ENCODE results near the gene LTB4R.
A peak's percentile ranks its signal among the peaks of the same experiment; 100 is the strongest.

LTB4R gene

DNA sequence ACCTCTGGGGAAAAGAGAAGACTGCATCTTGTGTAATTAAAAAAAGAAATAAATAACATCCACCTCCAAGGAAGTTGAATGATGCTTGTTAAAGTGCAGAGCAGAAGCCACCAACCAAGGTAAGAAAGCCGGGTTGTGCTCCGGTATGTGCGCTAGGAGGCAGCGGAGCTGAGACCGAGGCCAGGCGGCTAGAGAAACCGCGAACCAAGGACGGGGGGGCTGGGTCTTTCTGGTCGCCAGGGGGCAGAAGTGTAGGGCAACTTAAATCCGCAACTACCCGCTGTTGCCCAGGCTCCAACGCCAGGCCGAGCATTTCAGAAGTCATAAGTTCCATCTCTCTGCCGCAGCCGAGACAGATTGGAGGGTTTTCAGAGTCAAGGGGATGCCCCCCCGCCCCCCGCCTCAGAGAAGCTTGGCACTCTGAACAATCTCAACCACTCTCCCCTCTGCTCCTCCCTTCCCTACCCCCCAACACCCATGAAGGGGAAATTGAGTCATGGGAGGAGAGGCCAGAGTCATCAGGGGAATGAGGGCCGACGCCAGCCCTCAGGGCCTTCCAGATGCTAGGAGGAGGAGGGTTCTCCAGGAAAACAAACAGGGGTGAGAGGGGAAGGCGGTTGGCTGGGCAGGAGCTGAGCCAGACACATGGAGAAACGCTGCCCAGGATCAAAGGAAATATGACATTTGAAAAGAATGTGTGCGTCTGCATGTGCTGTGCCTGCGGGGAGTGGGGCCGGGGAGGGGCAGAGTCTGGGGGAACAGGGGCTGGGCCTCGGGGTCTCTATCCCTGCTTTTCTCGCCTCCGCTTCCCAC lies 54.5 kb downstream of the LTB4R start:
- Mint-ChIP-seq H3K9me3 (no peaks in the 10 kb centered on the region), H3K36me3 (ENCODE audit: low read depth) (no peaks in the 10 kb centered on the region), H3K4me1 (ENCODE audit: low read depth) (peaks cover 18% of the 10 kb centered on the region), H3K27me3 (ENCODE audit: low read depth) (peaks cover 63% of the 10 kb centered on the region), H3K4me3 (peak overlapping the region; percentile 46), H3K27ac (no peak overlapping the region)
- DNase-seq (ENCODE audit: low spot score) = peak; percentile 29

DNA sequence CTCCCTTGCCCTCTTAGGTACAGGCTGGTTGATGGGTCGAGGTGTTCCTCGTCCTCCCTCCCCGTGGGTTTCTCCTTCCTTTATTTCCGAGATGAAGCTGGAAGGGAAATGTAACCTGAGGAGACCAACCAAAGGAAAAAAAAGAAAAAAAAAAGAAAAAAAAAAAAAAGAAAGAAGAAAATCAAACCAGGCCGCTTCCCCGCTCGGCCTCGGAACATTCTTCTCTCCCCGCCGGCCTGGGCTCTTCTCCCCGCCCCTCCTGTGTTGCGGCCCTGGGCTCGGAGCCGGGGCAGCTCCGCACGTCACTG lies 55.1 kb downstream of the LTB4R start:
- Mint-ChIP-seq H3K9me3 (no peaks in the 10 kb centered on the region), H3K27ac (no peak overlapping the region), H3K4me1 (ENCODE audit: low read depth) (peaks cover 18% of the 10 kb centered on the region), H3K36me3 (ENCODE audit: low read depth) (no peaks in the 10 kb centered on the region), H3K27me3 (ENCODE audit: low read depth) (peaks cover 65% of the 10 kb centered on the region), H3K4me3 (no peak overlapping the region)
- DNase-seq (ENCODE audit: low spot score) = no peak

DNA sequence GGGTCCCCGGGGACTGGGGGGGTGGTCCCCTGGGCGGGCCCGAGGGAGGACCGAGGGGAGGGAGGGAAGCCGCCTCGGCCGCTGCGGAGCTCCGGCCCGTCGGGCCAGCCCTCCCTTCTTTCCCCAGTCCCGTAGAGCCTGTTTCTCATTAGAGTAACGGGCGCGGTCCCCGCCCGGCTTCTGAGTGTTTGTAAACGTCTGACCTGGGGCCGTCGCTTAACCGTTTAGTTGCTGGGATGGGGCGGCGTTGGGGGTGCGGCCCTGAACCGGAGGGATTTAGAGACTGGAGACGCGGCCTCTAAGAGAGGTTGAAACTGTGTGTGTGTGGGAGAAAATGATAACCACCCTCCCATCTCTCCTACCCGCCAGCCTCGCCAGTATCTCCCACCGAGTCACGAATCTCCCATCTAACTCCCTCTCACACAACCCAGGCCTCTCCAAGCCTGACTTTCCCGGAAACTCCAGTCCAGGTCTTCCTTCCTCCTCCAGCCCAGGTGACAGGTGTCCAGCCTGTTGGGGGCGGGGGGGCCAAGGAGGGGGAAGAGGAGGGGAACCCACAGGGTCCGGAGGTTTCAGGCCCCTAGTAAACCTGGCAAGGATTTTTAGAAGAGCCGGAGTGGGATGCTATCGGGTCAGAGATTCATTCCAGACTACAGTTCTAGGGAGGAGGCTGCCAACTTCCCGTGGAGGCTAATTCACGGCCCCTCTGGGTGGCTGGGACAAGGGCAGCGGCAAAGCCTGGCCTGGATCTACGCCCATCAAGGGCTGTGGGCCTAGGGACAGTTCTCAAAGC lies 55.6 kb downstream of the LTB4R start:
- Mint-ChIP-seq H3K27ac (no peak overlapping the region), H3K4me3 (peak overlapping the region; percentile 27)

More for the DNA sequence above, 55.6 kb downstream of the LTB4R start:
- H3K36me3 Mint-ChIP-seq (ENCODE audit: low read depth) = no peaks in the 10 kb centered on the region
- no peak for DNase-seq (ENCODE audit: low spot score)
- no peaks in the 10 kb centered on the region for H3K9me3 Mint-ChIP-seq
- H3K27me3 Mint-ChIP-seq (ENCODE audit: low read depth) = peaks cover 62% of the 10 kb centered on the region
- H3K4me1 Mint-ChIP-seq (ENCODE audit: low read depth) = peaks cover 18% of the 10 kb centered on the region

All from T-helper 2 cell treated with Interferon-gamma antibody and Interleukin-4, amounts not matched to agents 5 μg/mL and 100 μg/mL, for 36 hours (primary cell).